ENCODE data around the gene NTRK2. TPM values are rescaled to one million over a fixed set of nuclear protein-coding genes. Genes with fewer than 3 reads are reported as not detected.
"Not testable (repeated sequence)": the region's sequence is repeated elsewhere in the genome, so short reads cannot be mapped to it uniquely, and the experiment has no call there.

The NTRK2 gene
- total RNA-seq, 1 experiment from 2014 or later: under 0.01 TPM

DNA sequence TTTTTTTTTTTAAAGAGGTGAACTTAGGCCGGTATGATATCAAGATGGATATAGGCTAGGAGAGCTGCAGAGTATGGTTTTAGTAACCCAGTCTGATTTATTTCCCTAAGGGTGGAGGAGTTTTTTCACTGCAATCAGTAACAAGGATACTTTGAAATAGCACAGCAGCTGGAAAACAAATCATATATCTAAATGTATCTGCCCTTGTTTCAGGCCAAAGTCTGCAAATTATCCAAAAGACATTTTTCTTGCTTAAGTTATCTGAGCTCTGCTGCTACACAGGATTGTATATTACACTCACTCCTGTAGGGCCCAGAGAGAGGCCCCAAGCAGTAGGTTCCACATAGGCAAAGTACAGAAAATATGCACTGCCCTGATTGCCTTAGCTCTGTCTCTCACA is 222.4 kb downstream of the NTRK2 start:
- no peak for DNase-seq (ENCODE audit: low read depth)

DNA sequence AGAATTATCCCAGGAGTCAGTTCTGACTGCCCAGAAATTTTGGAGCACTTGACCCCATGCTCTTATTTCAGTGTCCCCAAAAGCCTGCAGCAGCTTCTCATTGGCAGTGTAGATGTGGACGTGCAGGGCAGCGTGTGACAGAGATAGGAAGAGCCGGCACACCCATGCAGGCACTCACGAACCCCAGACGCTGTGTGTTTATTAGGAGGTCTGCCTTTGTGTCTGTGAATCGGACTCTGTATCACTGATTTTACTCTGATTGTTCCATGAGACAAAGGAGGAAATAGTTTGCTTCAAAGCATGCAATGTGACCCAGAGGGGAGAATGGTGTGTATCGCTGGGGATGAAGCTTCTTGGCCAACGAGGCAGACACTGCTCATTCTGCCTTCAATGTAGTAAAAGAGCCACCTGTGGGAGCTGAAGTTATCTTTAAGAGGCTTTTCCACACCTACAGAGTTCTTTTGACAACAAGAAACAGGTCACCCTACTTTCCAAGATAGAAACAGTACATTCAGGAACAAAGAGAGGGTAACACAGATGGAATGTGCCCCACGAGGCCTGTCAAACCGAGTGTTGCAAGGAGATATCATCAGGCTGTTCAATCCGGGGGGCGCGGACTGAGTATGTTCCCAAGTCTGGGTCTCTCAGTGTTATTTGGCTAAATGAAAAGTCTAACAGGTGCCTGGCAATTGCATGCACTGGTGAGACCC is 224.0 kb downstream of the NTRK2 start:
- DNase-seq (ENCODE audit: low read depth): no peak

DNA sequence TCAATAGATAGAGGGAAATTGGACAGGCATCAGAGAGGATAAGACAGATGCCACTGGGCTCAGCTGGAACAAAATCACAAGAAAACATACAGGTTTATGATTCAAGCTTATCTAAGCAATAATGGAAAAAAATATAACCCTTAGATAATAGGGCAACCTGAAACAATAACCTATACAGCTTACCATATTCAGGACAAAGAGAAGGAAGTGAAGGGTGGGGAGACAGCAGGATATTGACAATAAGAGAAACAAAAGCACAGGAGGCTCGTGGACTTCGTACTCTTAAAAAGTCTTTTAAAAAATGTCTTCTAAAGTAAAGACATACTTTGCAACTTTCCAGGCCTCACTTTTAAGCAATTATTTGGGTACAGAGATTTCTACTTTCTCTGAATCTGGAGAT is 225.3 kb downstream of the NTRK2 start:
- DNase-seq (ENCODE audit: low read depth): no peak

DNA sequence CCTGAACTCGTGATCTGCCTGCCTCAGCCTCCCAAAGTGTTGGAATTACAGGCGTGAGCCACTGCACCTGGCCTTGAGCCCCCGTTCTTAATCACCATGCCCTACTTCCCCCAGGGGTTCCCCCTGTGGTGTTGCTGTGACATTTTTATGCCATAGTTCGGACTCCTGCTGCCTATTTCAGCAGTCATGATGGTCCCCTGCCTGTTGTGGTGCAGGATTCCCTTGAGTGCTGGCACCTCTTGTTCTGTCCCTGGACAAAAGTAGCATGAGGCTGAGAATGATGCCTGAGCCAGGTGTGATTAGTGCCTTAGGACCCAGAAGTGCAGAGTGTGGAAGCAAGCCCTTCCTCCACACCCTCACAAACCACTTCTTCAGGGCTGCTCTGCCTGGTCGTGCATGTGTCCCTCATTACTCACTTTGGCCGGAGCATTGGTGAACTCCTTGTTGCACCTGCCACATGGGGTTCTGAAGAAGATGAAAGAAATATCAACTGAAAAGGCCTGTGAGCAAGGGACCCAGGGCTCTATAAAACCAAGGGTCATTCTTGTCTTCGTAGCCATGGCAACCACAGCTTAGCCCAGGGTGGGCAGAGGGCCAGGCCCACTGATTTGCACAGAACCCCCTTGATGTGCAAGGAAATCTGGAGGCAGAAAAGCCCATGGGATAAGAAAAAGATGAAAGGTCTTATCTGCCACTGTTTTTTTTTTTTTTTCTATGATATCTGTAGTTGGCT is 228.0 kb downstream of the NTRK2 start:
- no peak for DNase-seq (ENCODE audit: low read depth)

DNA sequence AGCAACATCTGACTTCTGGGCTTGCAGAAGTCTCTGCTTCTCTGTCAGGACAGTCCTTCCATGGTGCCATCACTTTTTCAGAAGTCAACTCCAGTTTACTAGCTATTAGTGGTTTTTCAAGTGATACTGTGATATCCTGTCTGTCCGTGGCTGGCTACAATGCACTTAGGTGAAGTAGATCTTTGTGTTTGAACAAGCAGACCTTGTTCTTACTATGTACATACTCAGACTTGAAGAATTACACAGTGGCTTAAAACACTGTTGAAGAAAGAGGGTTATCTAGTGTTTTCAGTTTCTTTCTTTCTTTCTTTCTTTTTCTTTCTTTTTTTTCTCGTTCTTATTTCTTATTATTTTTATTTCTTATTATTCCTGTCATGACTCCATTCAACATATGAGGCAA is 228.7 kb downstream of the NTRK2 start:
- DNase-seq (ENCODE audit: low read depth): no peak

DNA sequence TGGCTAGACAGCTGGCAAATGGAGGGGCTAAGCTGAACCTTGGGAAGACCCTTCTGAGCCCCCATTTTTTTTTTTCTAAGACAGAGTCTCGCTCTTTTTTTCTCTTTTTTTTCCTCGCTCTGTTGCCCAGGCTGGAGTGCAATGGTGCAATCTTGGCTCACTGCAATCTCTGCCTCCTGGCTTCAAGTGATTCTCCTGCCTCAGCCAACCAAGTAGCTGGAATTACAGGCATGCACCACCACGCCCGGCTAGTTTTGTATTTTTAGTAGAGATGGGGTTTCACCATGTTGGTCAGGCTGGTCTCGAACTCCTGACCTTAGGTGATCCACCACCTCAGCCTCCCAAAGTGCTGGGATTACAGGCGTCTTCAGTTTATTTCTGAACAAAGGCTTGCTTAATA is 229.1 kb downstream of the NTRK2 start:
- DNase-seq (ENCODE audit: low read depth): not testable (repeated sequence)

DNA sequence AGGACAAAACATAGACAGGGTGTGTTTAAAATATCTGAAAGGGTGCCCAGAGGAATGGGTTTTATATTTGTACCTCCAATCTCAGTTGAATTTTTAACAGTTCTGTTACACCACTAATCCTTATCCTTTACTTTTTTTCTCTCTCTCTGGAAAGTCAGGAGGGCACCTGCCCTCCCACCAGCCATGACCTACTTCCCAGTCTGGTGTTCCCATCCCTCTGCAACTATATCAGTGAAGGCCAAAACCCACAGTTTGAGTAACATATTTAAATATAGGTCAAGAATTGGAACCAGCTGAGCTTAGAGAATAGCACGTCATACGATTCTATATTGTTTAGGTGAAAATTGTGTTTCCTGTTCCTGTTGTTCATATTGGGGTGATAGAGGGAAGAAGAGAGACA is 229.8 kb downstream of the NTRK2 start:
- no peak for DNase-seq (ENCODE audit: low read depth)

DNA sequence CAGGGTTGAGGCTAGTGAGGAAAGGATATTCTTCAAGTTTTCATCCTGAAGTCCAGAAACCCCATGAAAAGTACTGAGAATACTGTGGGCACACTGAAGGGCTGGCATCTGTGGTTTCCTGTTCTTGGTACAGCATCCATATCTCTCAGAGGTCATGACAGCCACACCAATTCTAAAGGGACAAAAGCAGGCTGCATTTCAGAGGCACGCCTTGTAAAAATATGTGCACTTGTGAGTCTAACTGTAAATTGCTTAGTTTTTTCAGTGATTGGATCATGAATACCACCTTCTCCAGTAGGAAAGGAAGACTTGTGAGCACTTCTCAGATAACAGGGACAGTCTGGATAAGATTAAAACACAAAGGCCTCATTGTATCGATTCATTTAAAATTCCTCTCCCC is 230.9 kb downstream of the NTRK2 start:
- no peak for DNase-seq (ENCODE audit: low read depth)

DNA sequence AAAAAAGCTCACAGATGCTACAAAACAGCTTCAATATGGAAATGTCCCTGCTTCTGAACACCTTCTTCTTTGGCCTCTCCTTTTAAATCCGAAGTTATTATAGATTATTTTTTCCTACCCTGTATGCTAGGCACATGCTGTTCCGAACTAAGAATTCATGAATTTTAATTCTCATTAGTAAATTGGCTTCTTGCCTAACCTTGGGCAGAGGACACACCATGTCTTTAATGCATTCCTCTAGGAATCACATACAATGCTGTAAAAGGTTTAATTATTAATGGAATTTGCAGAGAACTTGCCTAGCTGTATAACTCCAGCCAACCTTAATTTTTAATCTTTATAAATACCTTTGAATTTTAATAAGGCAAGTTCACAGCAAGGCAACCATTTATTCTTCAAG is 234.4 kb downstream of the NTRK2 start:
- no peak for DNase-seq (ENCODE audit: low read depth)

DNA sequence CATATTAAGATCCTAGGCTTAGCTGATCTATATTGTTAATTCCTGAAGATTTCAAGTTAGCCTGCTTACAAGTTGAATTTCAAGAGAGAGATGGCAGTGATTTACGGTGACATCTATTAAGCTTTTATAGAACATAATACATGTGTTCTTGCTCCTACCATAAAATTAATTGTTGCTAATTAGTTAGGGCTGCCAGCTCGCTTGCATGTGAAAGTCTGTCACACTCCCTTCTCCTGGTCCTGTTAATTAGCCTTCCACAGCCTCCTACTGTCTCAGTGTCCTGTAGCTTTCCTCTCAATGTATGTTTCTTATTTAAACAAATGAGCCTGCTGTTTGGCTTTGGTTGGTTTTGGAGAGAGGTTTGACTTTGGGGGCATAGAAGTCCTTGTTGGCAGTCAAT is 247.2 kb downstream of the NTRK2 start:
- no peak for DNase-seq (ENCODE audit: low read depth)

DNA sequence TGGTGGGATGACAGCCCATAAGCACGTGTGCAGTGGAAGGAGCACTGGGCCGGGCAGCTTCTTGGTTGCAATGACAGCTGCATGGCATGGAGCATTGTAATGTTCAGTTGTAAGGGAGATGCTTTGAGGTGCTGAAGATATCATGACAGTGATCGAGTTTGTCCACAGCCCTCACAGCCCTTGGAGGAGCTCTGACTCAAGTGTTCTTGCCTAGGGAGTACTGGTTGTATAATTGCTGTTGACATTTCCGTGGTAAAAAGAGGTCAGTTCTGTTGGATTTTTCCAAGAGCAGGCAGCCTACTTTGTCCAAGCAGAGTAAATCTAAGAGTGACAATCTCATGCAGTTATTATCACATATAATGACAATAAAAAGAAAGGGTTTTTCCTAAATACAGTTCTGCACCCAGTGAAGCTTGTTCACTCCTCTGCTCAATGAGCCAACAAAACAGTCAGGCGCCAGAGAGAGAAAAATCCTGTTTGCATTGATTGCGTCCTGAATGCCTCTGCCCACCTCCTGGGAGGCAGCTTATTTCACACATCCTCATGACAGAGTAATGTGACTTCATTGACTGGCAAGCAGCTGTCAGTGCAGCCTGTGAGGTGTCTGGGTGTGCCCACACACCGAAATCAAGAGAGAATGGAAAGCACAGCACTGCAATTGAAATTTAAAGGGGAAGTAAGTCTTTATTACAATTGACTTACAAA is 248.0 kb downstream of the NTRK2 start:
- no peak for DNase-seq (ENCODE audit: low read depth)

DNA sequence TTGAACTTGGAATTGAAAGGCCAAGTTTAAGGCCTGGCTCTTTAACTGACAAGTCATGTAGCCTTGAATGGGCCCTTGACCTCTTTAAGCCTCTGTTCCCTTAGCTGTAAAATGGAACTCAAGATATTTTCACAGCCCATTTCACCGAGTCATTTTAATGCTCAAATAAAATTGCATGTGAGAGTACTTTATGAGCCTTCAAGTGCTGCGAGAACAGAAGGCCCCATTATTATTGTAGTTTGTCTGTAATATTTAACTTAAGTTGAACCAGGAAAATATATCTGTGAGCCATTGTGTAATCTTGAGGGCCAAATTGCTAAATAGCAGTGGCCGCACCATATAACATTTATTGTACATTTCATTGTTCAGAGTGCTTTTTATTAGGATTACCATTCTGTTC is 249.9 kb downstream of the NTRK2 start:
- no peak for DNase-seq (ENCODE audit: low read depth)

DNA sequence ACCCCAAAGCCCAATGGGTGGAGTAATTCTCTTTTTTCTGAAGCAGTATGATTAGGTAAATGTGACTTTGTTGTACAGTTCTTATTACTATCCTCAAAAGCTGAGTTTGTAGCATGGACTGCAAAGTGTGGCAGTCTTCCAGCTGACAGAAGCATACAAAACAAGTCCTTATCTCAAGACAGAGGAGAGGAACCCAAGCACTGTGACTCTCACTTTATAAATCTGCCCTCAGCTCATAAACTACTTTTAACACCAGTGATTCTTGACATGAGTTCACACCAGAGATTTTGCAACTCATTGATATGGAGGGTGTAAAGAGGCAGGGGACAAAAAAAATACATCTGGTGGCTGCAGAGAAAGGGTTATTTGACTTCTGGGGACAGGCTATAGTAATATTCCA is 251.6 kb downstream of the NTRK2 start:
- DNase-seq (ENCODE audit: low read depth): no peak

DNA sequence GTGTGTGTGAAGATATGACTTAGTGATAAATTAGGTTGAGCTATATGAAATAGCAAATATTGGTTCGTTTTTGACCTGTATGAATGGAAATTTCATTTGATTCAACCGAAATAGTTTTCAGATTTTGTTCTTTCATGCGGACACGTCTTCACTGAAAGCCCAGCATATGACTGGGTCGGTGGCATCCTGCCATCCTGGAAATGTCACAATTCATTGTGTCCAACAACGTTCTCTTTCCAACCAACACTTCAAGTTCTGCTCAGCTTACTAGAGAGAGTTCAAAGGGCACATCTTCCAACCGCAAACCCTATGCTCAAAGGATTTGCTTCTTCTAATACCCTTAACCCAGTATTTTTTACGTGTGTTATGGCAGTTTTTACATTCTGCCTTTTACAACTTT is 252.5 kb downstream of the NTRK2 start:
- DNase-seq (ENCODE audit: low read depth): no peak

DNA sequence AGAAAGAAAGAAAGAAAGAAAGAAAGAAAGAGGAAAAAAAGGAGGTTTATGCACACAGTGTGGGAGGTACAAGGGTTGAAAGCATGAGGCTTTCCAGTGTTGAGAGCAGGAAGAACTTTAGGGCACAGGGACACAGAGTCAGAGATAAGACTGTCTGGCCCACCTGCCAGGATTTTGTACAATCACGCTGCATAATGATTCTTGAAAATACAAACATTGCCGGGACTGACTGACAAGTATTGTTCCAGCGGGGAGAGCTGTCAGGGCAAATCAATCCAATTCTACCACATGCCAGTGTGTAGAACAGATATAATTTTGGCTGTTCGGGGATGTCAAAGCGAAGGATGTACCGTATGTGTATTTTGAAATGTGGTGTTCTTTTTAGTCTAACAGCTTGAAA is 254.7 kb downstream of the NTRK2 start:
- no peak for DNase-seq (ENCODE audit: low read depth)

DNA sequence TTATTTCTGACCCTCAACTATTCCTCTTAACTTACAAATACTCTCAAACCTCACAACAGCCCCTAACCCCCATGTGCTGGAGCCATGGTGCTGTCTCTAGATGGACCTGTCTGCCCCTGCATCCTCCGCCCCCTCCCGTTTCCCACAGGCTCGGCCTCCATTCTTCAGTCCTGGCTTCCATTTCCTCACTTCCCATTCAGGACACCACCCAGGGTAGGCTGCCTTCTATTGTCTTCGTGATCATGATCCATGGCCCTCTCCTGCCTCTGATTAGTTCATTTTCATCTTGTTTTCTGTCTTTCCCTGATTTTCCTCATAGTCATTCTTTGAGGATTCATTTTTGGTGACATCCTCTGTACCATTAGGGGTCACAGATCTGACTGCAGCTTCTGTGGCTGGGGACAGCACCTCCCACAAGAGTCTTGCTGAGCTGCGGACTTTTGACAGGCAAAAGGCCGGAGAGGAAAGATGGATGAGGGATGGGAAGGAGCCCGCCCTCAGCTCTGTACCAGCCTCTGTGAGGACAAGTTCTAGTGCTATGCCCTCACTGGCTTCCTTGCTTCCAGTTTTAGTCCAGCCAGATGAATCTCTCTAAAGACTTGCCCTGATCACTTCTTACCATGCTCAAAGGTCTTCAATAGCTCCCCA is 255.8 kb downstream of the NTRK2 start:
- DNase-seq (ENCODE audit: low read depth): no peak

DNA sequence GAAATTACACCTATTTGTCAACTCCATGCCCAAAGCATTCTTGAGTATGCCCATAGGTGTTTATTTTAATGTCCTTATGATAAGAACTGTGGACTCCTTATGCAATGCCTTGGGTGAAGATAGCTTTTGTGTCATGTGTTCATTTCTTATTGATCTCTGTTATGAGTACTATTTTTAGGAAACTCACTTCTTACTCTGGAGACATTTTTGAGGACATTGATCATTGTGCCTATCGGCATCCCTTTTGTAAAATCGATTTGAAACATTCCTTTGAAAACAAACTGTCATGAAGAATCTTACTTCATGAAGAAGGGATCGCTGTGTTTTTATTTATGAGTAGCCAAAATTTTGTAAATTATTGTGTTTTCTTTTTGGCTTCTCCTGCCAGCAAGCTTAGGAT is 257.3 kb downstream of the NTRK2 start:
- no peak for DNase-seq (ENCODE audit: low read depth)

DNA sequence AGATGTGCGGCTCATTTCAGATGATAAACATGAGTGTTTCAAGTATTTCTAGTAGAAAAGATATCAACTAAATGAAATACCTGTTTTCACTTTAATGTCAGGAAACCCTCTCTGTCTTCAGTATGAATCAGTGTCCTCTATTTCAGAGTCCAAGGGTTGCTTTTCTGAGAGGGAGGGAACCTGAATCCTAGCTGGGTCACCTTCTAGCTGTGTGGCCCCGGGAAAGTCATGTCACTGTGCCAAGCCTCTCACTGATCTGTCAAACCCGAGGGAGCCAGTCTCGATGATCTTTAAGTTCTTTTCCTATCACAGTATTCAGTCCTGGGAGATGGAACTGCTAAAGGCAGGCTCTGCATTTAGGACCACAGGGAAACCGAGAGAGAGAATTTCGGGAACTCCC is 258.9 kb downstream of the NTRK2 start:
- DNase-seq (ENCODE audit: low read depth): no peak

DNA sequence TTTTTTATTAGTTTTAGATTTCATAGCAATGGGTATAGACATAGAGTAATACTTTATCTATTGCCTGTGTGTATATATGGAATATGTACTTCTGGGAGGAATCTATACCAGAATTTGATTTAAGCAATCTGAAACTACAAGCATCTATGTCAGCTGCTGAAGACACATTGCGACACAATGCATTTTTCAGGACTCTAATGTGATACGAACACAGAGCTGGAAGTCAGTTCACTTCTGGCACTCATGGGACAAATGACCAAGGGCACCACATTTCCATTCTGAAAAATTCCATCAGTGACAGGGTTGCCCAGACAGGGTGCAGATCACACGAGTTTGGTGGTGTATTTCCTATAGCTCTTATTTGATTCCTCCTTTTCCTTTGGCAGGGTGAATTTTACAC is 259.5 kb downstream of the NTRK2 start:
- DNase-seq (ENCODE audit: low read depth): no peak

DNA sequence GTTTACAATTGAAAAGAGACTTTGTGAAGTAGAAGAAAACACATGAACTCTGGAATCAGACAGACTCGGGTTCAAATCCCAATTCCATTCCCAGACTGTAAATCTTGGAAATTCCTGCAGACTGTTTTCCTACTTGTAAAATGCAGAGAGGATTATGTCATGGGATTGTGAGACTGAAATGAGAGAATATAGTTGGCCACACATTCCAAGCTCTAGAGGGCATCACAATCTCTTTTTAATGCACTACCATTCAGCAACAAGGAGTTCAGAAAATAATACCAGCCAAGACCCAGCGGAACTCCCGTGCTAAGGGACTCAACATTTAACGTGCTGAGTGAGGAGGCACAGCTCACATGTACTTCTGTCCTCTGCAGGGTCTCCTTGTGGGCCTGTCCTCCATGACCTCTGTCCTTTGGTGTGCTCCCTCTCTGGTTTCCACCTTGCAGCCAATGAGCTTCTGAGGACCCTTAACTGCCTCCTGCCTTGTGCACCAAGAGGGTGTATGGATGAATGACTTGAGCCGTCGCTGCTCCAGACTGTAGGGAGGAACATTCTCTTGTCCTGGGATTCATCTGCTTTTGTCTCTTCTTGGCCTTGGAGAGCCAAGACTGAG is 263.5 kb downstream of the NTRK2 start:
- no peak for DNase-seq (ENCODE audit: low read depth)

DNA sequence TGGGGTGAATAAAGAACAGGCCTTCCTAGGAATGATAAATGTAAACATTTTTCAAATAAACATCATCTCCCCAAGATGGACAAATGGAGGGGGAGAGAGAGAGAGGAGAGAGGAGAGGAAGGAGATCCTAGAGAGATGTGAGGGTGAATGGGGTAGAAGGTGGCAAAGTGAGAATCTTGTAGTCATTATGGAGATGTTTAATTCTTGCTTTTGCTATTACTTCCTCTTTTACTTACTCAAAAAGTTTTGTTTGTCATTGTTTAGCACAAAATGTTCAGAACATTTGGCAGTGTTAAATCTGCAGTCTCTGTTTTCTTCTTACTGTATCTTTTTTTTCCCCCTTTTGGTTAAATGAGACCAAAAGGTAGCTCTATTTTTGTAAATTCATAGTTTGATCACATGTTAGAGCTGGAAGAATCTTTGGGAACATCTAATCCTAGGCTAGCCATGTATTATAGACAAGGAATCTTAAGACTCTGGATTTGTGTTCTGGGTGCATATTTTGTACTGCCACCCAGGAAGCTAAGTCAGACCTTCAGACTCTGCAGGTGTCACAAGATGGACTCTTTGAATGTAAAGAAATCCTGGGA is 266.1 kb downstream of the NTRK2 start:
- no peak for DNase-seq (ENCODE audit: low read depth)

DNA sequence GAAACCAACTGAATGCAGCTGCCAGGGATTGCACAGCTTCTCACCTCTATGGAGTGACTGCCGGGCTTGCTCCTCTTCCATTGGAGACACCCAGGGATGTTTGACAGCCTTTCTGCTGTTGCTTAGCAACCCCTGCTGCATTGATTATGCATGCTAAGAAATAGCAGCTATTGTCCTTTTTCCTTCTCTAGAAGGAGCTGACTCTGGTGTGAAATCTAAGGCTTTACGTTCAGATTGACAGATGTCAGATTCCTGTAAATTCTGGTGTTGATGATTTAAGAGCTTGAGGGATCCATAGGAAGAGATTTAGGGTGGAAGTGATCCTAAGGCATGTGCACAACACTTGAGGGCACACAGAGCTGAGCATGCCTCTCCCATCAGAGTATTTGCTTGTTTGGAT is 267.7 kb downstream of the NTRK2 start:
- no peak for DNase-seq (ENCODE audit: low read depth)

All from RPMI7951 (cell line).